ENCODE measurements around the gene PASK. TPM values are rescaled to one million over a fixed set of nuclear protein-coding genes. Genes with fewer than 3 reads are reported as not detected.

PASK gene
- total RNA-seq, 6 donors from 2014 or later = 4.3 to 18.9 (median 13.8) TPM

GRCh38 chr2:241072151-241072550 is 77.1 kb downstream of the PASK start:
- H3K27me3 ChIP-seq = no peaks in the 10 kb centered on the region
- no peaks in the 10 kb centered on the region for H3K4me1 ChIP-seq
- ATAC-seq (ENCODE audit: low FRiP score in 2 of 2) (no peak), DNase-seq (peak in 1 of 2 donors; percentile 52)
- TF ChIP-seq POLR2A (IDR thresholded peaks at IDR 0.05) (no peak), POLR2AphosphoS5 (IDR thresholded peaks at IDR 0.05) (no peak), EP300 (IDR thresholded peaks at IDR 0.05) (no peak), CTCF (IDR thresholded peaks at IDR 0.05) (no peak)
- H3K4me3 ChIP-seq = no peak overlapping the region
- peaks cover 0 to 83% (median 40%) of the 10 kb centered on the region in 4 donors for H3K36me3 ChIP-seq
- 78 to 81% methylated on average over 8 to 9 of the region's 9 CpGs for WGBS, 2 donors
- no peak overlapping the region for H3K27ac ChIP-seq
- no peaks in the 10 kb centered on the region for H3K9me3 ChIP-seq

GRCh38 chr2:241071677-241072111 is 77.6 kb downstream of the PASK start:
- Histone ChIP-seq H3K27ac (no peak overlapping the region), H3K4me3 (no peak overlapping the region), H3K27me3 (no peaks in the 10 kb centered on the region), H3K36me3 (peaks cover 0 to 87% (median 42%) of the 10 kb centered on the region in 4 donors), H3K9me3 (no peaks in the 10 kb centered on the region), H3K4me1 (no peaks in the 10 kb centered on the region)
- ATAC-seq (ENCODE audit: low FRiP score in 2 of 2) (no peak), DNase-seq (peak in 1 of 2 donors; percentile 80)
- WGBS, 2 donors = 87 to 95% methylated on average over 9 to 19 of the region's 25 CpGs
- TF ChIP-seq POLR2A (IDR thresholded peaks at IDR 0.05) (no peak), EP300 (IDR thresholded peaks at IDR 0.05) (no peak), CTCF (IDR thresholded peaks at IDR 0.05) (no peak), POLR2AphosphoS5 (IDR thresholded peaks at IDR 0.05) (no peak)

GRCh38 chr2:241070811-241071676 is 78.2 kb downstream of the PASK start:
- no peak for ATAC-seq (ENCODE audit: low FRiP score in 2 of 2)
- Histone ChIP-seq H3K4me3 (no peak overlapping the region), H3K27ac (no peak overlapping the region), H3K27me3 (no peaks in the 10 kb centered on the region), H3K36me3 (peaks cover 0 to 88% (median 43%) of the 10 kb centered on the region in 4 donors), H3K4me1 (no peaks in the 10 kb centered on the region), H3K9me3 (no peaks in the 10 kb centered on the region)
- peak in 1 of 2 donors; percentile 56 for DNase-seq
- WGBS, 2 donors = 89 to 92% methylated on average over 18 to 30 of the region's 31 CpGs
- TF ChIP-seq POLR2A (IDR thresholded peaks at IDR 0.05) (no peak), EP300 (IDR thresholded peaks at IDR 0.05) (no peak), POLR2AphosphoS5 (IDR thresholded peaks at IDR 0.05) (no peak), CTCF (IDR thresholded peaks at IDR 0.05) (no peak)

GRCh38 chr2:241070361-241070760 is 78.9 kb downstream of the PASK start:
- no peak overlapping the region for H3K27ac ChIP-seq
- DNase-seq (peak in 1 of 2 donors; percentile 62), ATAC-seq (ENCODE audit: low FRiP score in 2 of 2) (no peak)
- H3K4me3 ChIP-seq = no peak overlapping the region
- H3K36me3 ChIP-seq = peaks cover 0 to 89% (median 43%) of the 10 kb centered on the region in 4 donors
- WGBS, 2 donors = 92 to 98% methylated on average over 11 to 13 of the region's 13 CpGs
- no peaks in the 10 kb centered on the region for H3K4me1 ChIP-seq
- H3K27me3 ChIP-seq = no peaks in the 10 kb centered on the region
- no peaks in the 10 kb centered on the region for H3K9me3 ChIP-seq
- TF ChIP-seq EP300 (IDR thresholded peaks at IDR 0.05) (no peak), POLR2AphosphoS5 (IDR thresholded peaks at IDR 0.05) (no peak), CTCF (IDR thresholded peaks at IDR 0.05) (no peak), POLR2A (IDR thresholded peaks at IDR 0.05) (no peak)
